Upper lobe of left lung (tissue), 4 donors: Measurements from ENCODE around the gene POLE.

Experiments
- EP300 ChIP-seq, 4 donors: sonication (generic); formaldehyde crosslinking; IDR thresholded peaks; one replicate each; pipeline ENCODE4 v1.5.1; 2017; ENCODE audit warnings: antibody characterized with exemption in 4 of 4, control low read depth in 2 of 4
- POLR2A ChIP-seq, 4 donors: fragments of 450-650 bp; IDR thresholded peaks; one replicate each; pipeline ENCODE4 v1.5.1; 2016 to 2017; ENCODE audit warnings: antibody characterized with exemption in 4 of 4, mild to moderate bottlenecking in 2 of 4
- POLR2AphosphoS5 ChIP-seq, 2 donors: sonication (generic); formaldehyde crosslinking; IDR thresholded peaks; one replicate each; pipeline ENCODE4 v1.5.1; 2017; ENCODE audit warnings: antibody characterized with exemption in 2 of 2
- TF ChIP-seq, protein P1 (sequence below), 6 experiments: fragments of 450-650 bp in 4 of 6; fragments of 200-600 bp in 2 of 6; sonication (generic) in 2 of 6; IDR thresholded peaks; one replicate each; pipeline ENCODE4 v1.5.1; 2016 to 2019; ENCODE audit warnings: antibody characterized with exemption in 6 of 6

DNA sequence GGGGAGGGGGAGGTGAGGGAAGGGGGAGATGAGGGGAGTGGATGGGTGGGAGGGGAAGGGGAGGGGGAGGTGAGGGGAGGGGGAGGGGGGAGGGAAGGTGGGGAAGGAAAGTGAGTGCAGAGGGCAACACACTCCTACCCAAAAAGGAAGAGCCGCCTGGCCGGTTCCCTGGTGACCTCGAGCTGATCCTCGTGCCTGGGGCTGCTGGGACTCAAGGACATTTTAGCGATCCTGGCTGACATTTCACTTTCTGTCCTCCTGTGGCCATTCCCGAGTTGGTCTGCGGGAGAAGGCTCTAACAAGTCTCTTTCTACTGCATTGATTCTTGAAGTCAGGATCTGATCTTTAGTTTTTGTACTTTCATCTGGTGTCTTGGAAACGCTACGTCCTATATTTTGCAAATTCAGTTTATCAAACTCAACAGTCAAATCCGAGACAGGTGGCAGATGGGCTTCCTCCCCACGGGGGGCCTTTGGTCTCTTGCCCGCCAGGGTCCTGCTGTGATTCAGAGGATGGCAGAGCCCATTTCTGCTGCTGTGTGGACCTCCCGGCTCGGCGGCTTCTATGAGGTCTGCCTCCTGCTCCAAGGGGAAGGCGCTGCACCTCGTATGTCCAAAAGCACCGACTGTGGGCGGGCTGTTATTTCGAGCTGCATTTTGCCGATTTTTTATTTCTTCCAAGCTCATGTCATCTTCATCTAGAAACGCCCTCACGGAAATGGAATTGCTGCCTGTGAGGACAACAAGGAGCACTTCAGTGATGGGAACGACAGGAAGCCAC, 42.6 kb upstream of the POLE start:
- TF ChIP-seq, protein P1, sequence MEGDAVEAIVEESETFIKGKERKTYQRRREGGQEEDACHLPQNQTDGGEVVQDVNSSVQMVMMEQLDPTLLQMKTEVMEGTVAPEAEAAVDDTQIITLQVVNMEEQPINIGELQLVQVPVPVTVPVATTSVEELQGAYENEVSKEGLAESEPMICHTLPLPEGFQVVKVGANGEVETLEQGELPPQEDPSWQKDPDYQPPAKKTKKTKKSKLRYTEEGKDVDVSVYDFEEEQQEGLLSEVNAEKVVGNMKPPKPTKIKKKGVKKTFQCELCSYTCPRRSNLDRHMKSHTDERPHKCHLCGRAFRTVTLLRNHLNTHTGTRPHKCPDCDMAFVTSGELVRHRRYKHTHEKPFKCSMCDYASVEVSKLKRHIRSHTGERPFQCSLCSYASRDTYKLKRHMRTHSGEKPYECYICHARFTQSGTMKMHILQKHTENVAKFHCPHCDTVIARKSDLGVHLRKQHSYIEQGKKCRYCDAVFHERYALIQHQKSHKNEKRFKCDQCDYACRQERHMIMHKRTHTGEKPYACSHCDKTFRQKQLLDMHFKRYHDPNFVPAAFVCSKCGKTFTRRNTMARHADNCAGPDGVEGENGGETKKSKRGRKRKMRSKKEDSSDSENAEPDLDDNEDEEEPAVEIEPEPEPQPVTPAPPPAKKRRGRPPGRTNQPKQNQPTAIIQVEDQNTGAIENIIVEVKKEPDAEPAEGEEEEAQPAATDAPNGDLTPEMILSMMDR (IDR thresholded peaks at IDR 0.05), result no peak
- TF ChIP-seq POLR2A (IDR thresholded peaks at IDR 0.05), result no peak
- TF ChIP-seq POLR2AphosphoS5 (IDR thresholded peaks at IDR 0.05), result no peak
- TF ChIP-seq EP300 (IDR thresholded peaks at IDR 0.05), result no peak
